NB4 (cell line): ENCODE data around the gene NDEL1.

ENCODE experiments used
- CTCF ChIP-seq: IDR thresholded peaks from one replicate; pipeline ENCODE4 v1.5.1; 2012; ENCODE audit warnings: low read depth, low read length
- POLR2A ChIP-seq: IDR thresholded peaks from 2 replicates; pipeline ENCODE4 v1.6.1; 2011; ENCODE audit warnings: mild to moderate bottlenecking; ENCODE audit not compliant: insufficient read length; ENCODE audit errors: extremely low read depth

GRCh38 chr17:8476741-8477140 is 41.1 kb downstream of the NDEL1 start:
- TF ChIP-seq POLR2A (no peak), CTCF (no peak)
